Skin of body (tissue), 2 donors: ENCODE data around the gene CENPW. TPM values are rescaled to one million over a fixed set of nuclear protein-coding genes. Genes with fewer than 3 reads are reported as not detected.

Experiments
- DNase-seq: peaks from one replicate; lab custom pipeline; 2025; lab: John Stamatoyannopoulos, UW
- total RNA-seq: library from RNA; depleted of rRNA; stranded (reverse); fragments of >200 nt; gene quantifications from one replicate; pipeline ENCODE4 v1.2.3, GENCODE V29; 2014

Gene CENPW
- total RNA-seq: 5.0 TPM

DNA sequence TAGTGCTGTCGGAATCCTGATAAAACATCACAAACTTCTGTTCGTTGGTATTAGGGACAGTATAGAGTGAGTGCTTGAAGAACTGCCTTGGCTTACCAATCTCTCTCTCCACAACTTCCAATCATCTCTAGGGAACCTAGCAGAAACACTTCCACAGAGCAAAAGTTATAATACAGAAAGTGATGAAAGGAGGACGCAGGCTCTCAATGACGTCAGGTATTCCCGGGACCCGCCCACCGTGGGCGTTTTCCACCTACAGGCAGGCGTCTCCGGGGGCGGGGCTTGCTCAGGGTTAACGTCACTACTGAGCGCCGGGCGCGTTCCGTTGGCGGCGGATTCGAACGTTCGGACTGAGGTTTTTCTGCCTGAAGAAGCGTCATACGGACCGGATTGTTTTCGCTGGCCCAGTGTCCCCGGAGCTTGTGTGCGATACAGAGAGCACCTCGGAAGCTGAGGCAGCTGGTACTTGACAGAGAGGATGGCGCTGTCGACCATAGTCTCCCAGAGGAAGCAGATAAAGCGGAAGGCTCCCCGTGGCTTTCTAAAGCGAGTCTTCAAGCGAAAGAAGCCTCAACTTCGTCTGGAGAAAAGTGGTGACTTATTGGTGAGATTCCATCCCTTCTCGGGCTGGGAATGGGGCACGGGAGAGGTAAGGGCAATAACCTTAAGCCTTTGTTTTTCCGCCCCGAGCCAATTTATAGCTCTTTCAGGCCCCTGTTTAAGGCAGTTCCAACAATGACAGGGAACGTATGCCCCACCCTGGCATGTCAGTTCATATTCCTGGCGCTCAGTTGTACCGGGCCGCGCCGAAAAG is at the start of gene CENPW:
CENPW (plus strand) TSS at position 320 of the 814 bp plus-strand sequence; CDS start at position 479, 159 bp downstream.
- DNase-seq: peak; percentile 69

GRCh38 chr6:126293891-126294524 is 45.9 kb upstream of the CENPW start:
- DNase-seq: no peak

DNA sequence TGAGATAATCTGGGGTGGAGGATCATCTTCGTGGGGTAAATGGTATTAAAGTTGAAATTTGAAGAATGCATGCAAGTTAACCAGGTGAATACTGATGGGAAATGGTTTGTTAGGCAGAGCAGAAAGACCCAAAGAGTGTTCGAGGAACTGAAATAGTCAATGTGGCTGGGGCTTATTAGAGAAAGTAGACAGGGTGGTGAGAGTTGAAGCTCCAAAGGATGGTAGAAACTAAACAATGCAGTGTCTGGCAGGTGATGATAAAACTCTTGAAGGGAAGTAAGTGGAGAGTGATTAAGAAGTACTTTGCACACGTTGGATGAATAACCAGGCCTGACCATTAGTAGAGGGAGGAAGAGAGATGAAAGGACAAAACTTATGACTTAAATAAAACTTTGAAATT is 39.8 kb upstream of the CENPW start:
- DNase-seq: no peak

DNA sequence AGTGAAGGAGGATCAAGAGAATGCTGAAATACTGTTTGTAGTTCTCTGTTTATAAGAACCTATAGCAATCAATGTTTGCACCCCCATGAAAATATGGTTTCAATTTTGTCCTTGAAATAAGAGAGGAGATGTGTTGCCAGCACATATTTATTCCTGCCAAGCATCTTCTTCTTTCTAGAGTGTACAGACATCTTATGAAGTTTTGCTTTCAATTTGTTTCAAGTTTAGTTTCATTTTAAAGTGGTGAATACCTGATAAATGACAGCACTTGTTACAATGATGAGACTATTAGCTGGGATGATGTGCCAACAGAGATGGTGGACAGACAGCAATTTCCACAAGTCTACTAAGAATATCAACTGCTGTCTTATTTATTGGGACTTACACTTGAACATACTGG is 39.2 kb upstream of the CENPW start:
- DNase-seq: peak; percentile 51

GRCh38 chr6:126302191-126302590 is 37.7 kb upstream of the CENPW start:
- no peak for DNase-seq

DNA sequence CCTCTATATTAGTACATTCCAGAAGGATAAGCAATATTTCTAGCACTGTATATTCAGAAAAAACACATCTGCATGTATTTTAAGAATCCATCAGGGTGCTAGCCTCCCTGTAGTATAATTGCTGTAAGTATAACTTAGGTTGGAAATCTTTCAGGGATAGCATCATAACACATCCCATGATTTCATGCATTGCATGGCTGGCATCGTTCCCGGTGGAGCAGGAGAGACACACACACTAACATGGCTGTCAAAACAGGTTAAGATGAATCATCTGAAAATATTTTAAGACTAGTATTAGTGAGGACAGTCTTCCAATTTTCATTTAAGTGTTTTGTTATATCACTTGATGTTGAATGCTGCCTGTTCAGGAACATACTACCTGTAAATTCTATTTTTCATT is 32.1 kb upstream of the CENPW start:
- peak; percentile 64 for DNase-seq

- peak; percentile 87 for DNase-seq
Measured at GRCh38 chr6:126308362-126308761, 31.6 kb upstream of the CENPW start.

GRCh38 chr6:126312013-126312665 is 27.8 kb upstream of the CENPW start:
- DNase-seq: no peak

DNA sequence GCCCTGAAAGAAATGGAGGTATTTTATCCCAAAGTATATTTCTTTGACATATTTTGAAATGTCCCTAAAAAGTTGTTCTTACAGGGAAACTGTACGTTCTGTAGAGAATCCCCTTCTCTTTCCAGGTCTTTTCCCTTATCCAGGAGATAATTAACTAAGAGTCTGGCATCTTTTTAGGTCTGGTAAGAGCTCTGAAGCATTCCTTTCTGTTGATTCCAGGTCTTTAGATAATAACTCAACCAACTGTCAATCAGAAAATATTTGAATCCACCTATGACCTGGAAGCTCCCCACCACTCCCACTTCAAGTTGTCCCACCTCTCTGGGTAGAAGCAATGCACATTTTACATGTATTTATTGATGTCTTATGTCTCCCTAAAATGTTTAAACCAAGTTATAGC is 26.0 kb upstream of the CENPW start:
- no peak for DNase-seq

DNA sequence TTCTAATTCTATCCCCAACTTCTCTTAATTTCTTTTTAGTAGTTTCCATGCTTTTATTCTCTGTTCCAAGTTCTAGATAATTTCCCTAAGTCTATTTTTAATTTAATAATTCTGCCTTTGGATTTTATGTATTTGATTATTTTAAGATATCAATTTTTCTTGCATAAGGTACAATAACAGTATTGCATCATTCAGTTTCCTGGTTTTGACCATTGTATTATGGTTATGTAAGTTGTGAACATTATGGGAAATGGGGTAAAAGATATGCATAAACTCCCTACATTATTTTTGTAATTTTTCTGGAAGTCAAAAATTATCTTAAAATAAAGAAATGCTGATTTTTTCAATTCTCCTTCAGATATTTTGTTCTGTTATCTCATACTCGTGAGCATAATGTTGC is 21.1 kb upstream of the CENPW start:
- no peak for DNase-seq

DNA sequence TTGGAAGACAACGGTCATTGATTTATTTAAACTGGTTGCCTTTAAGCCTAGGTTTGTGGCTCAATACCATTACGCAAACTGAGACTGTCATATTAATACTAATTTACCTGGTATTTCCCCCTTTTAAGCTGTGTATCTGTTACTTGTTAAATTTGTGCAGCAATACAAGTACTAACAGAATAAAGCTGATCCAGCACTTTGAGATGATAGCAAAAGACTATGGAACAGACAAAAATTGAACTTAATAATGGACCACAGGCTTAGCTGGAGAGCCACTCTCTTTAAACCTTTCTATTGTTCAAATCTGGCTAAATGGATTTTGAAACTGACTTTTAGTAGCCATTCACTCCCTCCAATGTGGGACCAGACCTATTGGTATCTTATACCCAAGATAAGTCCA is 6.2 kb upstream of the CENPW start:
- no peak for DNase-seq

DNA sequence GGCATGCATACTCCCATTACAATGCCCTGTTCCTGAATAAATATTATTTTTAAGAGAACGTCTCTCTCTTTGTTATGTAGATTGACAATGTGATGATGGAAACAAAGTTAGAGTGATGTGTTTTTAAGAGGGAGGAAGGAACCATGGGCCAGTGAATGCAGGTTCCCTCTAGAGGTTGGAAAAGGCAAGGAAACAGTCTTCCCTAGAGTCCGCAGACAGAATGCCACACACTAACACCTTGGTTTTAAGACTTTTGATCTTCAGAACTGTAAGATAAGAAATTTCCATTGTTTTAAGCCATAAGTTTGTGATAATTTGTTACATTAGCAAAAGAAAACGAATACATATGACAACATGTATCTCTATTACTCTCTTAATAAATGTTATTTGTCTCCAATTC is 4.7 kb upstream of the CENPW start:
- no peak for DNase-seq

DNA sequence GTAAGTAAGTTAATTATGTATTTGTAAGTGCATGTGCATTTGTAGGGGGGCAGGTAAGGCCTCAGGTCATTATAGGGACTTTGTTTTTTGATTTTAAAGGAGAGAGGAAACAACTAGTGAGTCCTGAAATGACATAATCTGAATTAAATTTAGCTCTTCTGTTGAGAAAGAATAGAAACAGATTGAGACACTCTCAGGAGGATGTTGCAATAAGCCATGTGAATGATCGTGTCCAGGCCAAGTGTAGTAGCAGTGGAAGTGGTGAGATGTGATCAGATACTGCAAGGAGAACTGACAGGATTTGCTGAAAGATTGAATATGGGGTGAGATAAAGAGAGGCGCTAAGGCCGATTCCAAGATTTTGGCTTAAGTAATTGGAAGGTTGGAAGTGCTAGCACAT is 2.6 kb upstream of the CENPW start:
- DNase-seq: peak; percentile 74

- no peak for DNase-seq
Measured at GRCh38 chr6:126341126-126341525, 1.2 kb downstream of the CENPW start.

DNA sequence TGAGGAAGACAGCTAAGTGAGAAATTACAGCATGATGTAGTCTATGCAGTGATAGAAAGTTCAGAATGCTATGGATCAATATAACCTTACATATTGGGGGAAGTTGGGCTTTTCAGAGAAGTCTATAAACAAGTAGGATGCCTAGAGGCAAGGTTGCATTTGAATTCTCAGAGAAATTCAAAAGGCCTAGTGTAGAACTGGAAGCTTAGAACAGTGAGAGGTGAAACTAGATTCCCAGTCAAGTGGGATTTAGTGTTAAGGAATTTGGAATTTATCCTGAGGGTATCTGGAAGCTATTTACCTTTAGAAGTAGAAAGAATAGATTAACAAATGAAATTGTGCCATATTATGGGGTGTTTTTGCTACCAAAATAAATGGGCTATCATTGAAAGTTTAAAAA is 4.3 kb downstream of the CENPW start:
- no peak for DNase-seq

GRCh38 chr6:126351960-126352359 is 12.0 kb downstream of the CENPW start:
- no peak for DNase-seq

- DNase-seq: no peak
Measured at GRCh38 chr6:126352514-126352913, 12.6 kb downstream of the CENPW start.

DNA sequence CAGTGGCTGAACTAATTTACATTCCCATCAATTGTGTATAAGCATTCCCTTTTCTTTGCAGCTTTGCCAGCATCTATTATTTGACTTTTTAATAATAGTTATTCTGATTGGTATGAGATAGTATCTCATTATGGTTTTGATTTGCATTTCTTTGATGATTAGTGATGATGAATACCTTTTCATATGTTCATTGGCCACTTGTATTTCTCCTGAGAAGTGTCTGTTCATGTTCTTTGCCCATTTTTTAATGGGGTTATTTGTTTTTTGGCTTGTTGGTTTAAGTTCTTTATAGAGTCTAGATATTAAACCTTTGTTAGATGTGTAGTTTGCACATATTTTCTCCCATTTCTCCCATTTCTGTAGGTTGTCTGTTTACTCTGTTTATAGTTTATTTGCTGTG is 16.6 kb downstream of the CENPW start:
- DNase-seq: no peak

DNA sequence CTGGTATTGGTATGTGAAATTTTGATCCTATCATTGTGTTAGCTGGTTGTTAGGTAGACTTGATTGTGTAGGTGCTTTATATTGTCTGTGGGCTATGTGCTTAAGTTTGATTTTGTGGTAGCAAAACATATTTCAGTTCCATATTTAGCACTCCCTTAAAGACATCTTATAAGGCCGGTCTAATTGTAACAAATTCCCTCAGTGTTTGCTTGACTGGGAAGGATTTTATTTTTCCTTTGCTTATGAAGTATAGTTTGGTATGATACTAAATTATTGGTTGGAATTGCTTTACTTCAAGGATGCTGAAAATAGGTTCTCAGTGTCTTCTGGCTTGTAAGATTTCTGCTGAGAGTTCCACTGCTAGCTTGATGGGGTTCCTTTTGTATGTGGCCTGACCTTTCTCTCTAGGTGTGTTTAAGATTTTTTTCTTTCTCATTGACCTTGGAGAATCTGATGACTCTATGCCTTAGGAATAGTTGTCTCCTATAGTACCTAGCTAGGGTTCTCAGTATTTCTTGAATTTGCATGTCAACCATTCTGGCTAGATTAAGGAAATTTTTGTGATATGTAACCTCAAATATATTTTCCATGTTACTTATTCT is 20.1 kb downstream of the CENPW start:
- no peak for DNase-seq

- no peak for DNase-seq
Measured at GRCh38 chr6:126361832-126362440, 22.0 kb downstream of the CENPW start.

DNA sequence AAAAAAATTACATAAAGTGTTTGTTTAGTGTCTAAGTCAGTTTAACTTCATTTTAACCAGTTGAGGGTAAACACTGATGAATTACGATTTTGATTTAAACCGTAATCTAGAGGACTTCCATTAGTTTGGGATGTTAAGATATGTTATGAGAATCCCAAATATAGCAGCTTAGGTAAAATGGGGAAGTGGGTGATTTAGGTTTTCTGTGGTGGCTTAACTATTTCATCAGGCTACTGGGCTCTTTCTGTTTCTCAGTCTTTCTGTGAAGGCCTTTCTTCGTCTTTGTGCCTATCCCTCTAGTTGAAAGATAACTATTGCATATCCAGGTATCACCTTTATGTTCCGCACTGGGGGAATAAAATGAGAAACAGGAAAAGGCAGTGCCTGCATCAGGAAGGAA is 27.9 kb downstream of the CENPW start:
- no peak for DNase-seq

DNA sequence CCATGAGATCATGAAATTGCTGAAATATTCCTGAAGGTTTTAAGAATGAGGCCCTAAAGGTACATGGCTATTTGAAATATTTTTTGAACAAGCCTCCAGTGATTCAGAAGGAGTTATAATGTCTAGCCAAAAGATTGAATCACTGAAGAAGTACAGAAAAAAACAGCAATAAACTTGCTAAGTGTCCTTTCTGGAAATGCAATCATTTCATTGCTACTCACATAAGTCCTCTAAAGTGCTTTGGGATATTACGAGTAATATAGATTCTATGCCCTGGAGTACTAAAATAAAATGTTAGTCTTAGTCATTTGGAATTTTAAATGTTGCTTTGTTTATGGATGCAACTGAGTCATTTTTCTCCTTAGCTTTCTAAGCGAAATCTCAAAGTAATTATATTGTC is 32.7 kb downstream of the CENPW start:
- no peak for DNase-seq
